IMR-90 (cell line): ENCODE data around the gene FARS2.

Source experiments
- MAFK ChIP-seq: IDR thresholded peaks from 2 replicates; pipeline ENCODE4 v1.6.1; 2012; ENCODE audit warnings: low read depth, low read length, improper control_type of control experiment
- POLR2A ChIP-seq: IDR thresholded peaks from 2 replicates; pipeline ENCODE4 v1.6.1; 2012; ENCODE audit warnings: mild to moderate bottlenecking, low read depth, low read length
- RAD21 ChIP-seq: IDR thresholded peaks from 2 replicates; pipeline ENCODE4 v1.6.1; 2012; ENCODE audit warnings: low read length, improper control_type of control experiment
- RFX5 ChIP-seq: IDR thresholded peaks from 2 replicates; pipeline ENCODE4 v1.8.0; 2012; ENCODE audit warnings: low read depth, mild to moderate bottlenecking, low read length, moderate library complexity
- TF ChIP-seq, protein P1 (sequence below): conservative IDR thresholded peaks from 2 replicates; pipeline ENCODE4 v1.5.1; 2012; ENCODE audit warnings: mild to moderate bottlenecking, low read depth, low read length, improper control_type of control experiment

DNA sequence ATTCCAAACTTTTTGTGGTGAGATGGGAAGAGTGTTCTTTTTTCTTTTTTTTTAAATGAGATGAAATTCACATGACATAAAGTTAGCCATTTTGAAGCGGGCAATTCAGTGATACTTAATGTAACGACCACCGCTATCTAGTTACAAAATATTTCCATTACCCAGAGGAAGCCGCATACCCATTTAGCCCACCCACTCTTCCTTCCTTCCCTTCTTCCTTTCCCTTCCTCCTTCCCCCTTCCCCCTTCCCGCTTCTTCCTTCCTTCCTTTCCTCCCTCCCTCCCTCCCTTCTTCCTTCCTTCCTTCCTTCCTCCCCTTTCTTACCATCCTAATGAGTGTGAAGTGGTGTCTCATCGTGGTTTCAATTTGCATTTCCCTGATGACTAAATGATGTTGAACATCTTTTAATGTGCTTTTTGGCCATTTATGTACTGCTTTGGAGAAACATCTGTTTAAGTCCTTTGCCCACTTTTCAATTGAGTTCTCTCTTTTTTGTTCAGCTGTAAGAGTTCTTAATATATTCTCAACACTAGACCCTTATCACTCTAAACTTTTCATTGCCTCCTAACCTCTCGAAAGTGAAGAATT lies 371.1 kb downstream of the FARS2 start:
- TF ChIP-seq, protein P1, sequence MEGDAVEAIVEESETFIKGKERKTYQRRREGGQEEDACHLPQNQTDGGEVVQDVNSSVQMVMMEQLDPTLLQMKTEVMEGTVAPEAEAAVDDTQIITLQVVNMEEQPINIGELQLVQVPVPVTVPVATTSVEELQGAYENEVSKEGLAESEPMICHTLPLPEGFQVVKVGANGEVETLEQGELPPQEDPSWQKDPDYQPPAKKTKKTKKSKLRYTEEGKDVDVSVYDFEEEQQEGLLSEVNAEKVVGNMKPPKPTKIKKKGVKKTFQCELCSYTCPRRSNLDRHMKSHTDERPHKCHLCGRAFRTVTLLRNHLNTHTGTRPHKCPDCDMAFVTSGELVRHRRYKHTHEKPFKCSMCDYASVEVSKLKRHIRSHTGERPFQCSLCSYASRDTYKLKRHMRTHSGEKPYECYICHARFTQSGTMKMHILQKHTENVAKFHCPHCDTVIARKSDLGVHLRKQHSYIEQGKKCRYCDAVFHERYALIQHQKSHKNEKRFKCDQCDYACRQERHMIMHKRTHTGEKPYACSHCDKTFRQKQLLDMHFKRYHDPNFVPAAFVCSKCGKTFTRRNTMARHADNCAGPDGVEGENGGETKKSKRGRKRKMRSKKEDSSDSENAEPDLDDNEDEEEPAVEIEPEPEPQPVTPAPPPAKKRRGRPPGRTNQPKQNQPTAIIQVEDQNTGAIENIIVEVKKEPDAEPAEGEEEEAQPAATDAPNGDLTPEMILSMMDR = no peak
- TF ChIP-seq MAFK (no peak), RFX5 (no peak), RAD21 (no peak), POLR2A (no peak)
